CD4-positive, CD25-positive, alpha-beta regulatory T cell (primary cell): Measurements from ENCODE around the gene SLC7A8. TPM values are rescaled to one million over a fixed set of nuclear protein-coding genes. Genes with fewer than 3 reads are reported as not detected.

ENCODE experiments used
- ATAC-seq, 2 donors: fragments of 150-1000 bp; cut with Tn5 transposase; one replicate each; pipeline ENCODE4 v1.10.0; 2021; ENCODE audit warnings: low read depth in 2 of 2, moderate number of reproducible peaks in 2 of 2, moderate library complexity in 1 of 2
- DNase-seq, 3 donors: peaks; one replicate each; pipeline versions ENCODE4 v3.0.0 to v3.0.0-alpha.2; 2012 to 2022; ENCODE audit warnings: mixed read lengths in 1 of 3
- H3K27ac ChIP-seq: one replicate; pipeline ENCODE4 v1.7.0; 2013; ENCODE audit warnings: mild to moderate bottlenecking, low read length; ENCODE audit not compliant: insufficient read depth, poor library complexity, severe bottlenecking
- H3K27me3 ChIP-seq: one replicate; pipeline ENCODE4 v1.7.0; 2013; ENCODE audit warnings: low read length; ENCODE audit not compliant: control insufficient read depth, insufficient read depth
- H3K36me3 ChIP-seq: one replicate; pipeline ENCODE4 v1.7.0; 2013; ENCODE audit warnings: mild to moderate bottlenecking, low read length, moderate library complexity; ENCODE audit not compliant: control insufficient read depth, insufficient read depth
- H3K4me1 ChIP-seq: 2 replicates; pipeline ENCODE4 v1.7.0; 2013; ENCODE audit warnings: mild to moderate bottlenecking, low read length; ENCODE audit not compliant: insufficient read depth, control insufficient read depth, poor library complexity, severe bottlenecking
- H3K4me3 ChIP-seq: one replicate; pipeline ENCODE4 v1.7.0; 2013; ENCODE audit warnings: low read depth, mild to moderate bottlenecking, low read length, moderate library complexity
- H3K9me3 ChIP-seq, 2 experiments: 1 replicate in 1 of 2; 2 replicates in 1 of 2; pipeline ENCODE4 v1.7.0; 2013; ENCODE audit warnings: low read length in 2 of 2, mild to moderate bottlenecking in 1 of 2, moderate library complexity in 1 of 2; ENCODE audit not compliant: control insufficient read depth in 2 of 2
- H3K27ac Mint-ChIP-seq, 3 donors: one replicate each; pipeline ENCODE4 v1.8.0; 2020 to 2022; ENCODE audit warnings: mild to moderate bottlenecking in 3 of 3, mixed read lengths in 3 of 3, moderate library complexity in 2 of 3
- H3K27me3 Mint-ChIP-seq: one replicate; pipeline ENCODE4 v1.8.0; 2022; ENCODE audit warnings: mild to moderate bottlenecking, mixed read lengths
- H3K36me3 Mint-ChIP-seq: one replicate; pipeline ENCODE4 v1.8.0; 2020; ENCODE audit warnings: mixed read lengths
- H3K4me1 Mint-ChIP-seq, 4 donors: one replicate each; pipeline ENCODE4 v1.8.0; 2020 to 2022; ENCODE audit warnings: mixed read lengths in 4 of 4, mild to moderate bottlenecking in 1 of 4
- H3K4me3 Mint-ChIP-seq, 4 donors: one replicate each; pipeline ENCODE4 v1.8.0; 2020 to 2022; ENCODE audit warnings: mild to moderate bottlenecking in 4 of 4, mixed read lengths in 4 of 4, moderate library complexity in 3 of 4
- H3K9me3 Mint-ChIP-seq, 7 donors: one replicate each; pipeline ENCODE4 v1.8.0; 2020 to 2022; ENCODE audit warnings: mixed read lengths in 7 of 7, mild to moderate bottlenecking in 3 of 7, moderate library complexity in 2 of 7
- polyA plus RNA-seq, 4 donors: library from polyadenylated mRNA; unstranded; fragments of 300-500 nt; fragmentation: Illumina TruSeq; gene quantifications; one replicate each; pipeline ENCODE4 v1.2.3, GENCODE V29; 2021
- total RNA-seq: library from RNA; stranded (reverse); gene quantifications from one replicate; pipeline ENCODE4 v1.2.3, GENCODE V29; 2022

The SLC7A8 gene
- total and polyA plus RNA-seq, 5 donors from 2014 or later = 0.48 to 1.8 (median 1.1) TPM; not detected in 1

- Histone ChIP-seq H3K27me3 (no peaks in the 10 kb centered on the region), H3K4me1 (peaks cover 26% of the 10 kb centered on the region), H3K36me3 (no peaks in the 10 kb centered on the region), H3K9me3 (no peaks in the 10 kb centered on the region), H3K27ac (no peak overlapping the region), H3K4me3 (no peak overlapping the region)
- peaks cover 0 to 33% (median 17%) of the 10 kb centered on the region in 4 donors for H3K4me1 Mint-ChIP-seq
- H3K36me3 Mint-ChIP-seq = no peaks in the 10 kb centered on the region
- no peak for DNase-seq
- no peak for ATAC-seq
- no peak overlapping the region for H3K27ac Mint-ChIP-seq
- peaks cover 0 to 1% (median 0%) of the 10 kb centered on the region in 7 donors for H3K9me3 Mint-ChIP-seq
- no peak overlapping the region for H3K4me3 Mint-ChIP-seq
- peaks cover 12% of the 10 kb centered on the region for H3K27me3 Mint-ChIP-seq
Measured at GRCh38 chr14:23115918-23116317, 67.5 kb downstream of the SLC7A8 start.

DNA sequence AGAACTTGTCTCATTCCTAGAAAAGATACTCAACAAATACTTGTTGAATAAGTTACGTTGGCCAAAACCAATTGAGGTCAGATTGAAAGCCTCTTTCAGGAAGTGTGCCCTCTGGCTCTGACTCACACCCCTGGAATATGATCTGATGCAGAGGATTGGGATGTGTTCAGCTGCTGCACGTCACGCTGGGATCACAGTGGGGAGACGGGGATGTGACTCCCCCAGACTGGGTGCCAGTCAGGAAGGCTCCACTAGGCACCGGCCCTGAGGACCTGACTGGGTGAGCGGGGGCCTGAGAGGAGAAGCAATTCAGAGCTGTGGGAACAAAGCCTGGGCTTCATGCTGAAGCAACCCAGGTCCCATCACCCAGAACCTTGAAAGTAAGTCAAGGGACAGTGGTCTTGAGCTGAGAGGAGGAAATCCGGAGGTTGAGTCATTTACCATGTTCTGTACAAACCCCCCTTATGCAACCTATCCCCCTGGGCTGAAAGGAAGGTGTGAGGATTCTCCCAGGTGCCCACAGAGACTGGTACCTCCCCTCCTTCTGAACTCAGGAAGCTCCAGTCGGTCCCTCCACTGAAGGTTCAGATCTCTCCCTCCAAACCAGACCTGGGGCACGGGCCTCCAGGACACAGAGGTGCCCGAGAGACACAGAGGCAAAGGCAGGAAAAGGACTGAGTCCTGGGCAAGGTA is 68.3 kb downstream of the SLC7A8 start:
- H3K36me3 ChIP-seq = no peaks in the 10 kb centered on the region
- H3K27ac ChIP-seq = no peak overlapping the region
- no peaks in the 10 kb centered on the region for H3K9me3 ChIP-seq
- Mint-ChIP-seq H3K4me3 (no peak overlapping the region), H3K27ac (no peak overlapping the region), H3K9me3 (peaks cover 0 to 1% (median 0%) of the 10 kb centered on the region in 7 donors), H3K27me3 (peaks cover 12% of the 10 kb centered on the region), H3K4me1 (peaks cover 0 to 26% (median 9%) of the 10 kb centered on the region in 4 donors), H3K36me3 (no peaks in the 10 kb centered on the region)
- DNase-seq (no peak), ATAC-seq (no peak)
- no peak overlapping the region for H3K4me3 ChIP-seq
- H3K4me1 ChIP-seq = peaks cover 19% of the 10 kb centered on the region
- H3K27me3 ChIP-seq = peaks cover 3% of the 10 kb centered on the region

GRCh38 chr14:23114669-23115038 is 68.8 kb downstream of the SLC7A8 start:
- H3K27ac ChIP-seq = no peak overlapping the region
- Mint-ChIP-seq H3K27me3 (peaks cover 12% of the 10 kb centered on the region), H3K4me1 (peaks cover 0 to 21% (median 5%) of the 10 kb centered on the region in 4 donors), H3K36me3 (no peaks in the 10 kb centered on the region), H3K27ac (peak overlapping the region in 1 of 3 donors; percentile 72), H3K4me3 (no peak overlapping the region), H3K9me3 (peaks cover 0 to 1% (median 0%) of the 10 kb centered on the region in 7 donors)
- peaks cover 3% of the 10 kb centered on the region for H3K27me3 ChIP-seq
- peaks cover 13% of the 10 kb centered on the region for H3K4me1 ChIP-seq
- H3K36me3 ChIP-seq = no peaks in the 10 kb centered on the region
- ATAC-seq = no peak
- H3K4me3 ChIP-seq = no peak overlapping the region
- DNase-seq = no peak
- no peaks in the 10 kb centered on the region for H3K9me3 ChIP-seq

DNA sequence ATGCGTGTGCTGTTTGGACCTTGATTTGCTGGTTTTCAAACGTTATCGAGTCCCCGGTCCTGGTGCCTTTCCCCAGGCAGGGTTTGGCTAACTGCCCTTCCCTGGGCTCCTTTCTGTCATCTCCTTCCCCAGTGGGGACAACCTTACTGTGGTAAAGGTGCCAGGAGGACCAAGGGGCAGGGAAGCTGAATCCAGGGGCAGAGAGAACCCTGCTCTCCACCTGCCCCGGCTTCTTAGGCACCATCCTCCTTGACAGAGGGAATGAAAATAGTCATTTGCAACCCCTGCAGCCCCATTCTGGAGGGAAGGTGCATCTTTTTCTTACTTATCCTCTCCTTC is 69.4 kb downstream of the SLC7A8 start:
- H3K4me3 Mint-ChIP-seq = no peak overlapping the region

DNA sequence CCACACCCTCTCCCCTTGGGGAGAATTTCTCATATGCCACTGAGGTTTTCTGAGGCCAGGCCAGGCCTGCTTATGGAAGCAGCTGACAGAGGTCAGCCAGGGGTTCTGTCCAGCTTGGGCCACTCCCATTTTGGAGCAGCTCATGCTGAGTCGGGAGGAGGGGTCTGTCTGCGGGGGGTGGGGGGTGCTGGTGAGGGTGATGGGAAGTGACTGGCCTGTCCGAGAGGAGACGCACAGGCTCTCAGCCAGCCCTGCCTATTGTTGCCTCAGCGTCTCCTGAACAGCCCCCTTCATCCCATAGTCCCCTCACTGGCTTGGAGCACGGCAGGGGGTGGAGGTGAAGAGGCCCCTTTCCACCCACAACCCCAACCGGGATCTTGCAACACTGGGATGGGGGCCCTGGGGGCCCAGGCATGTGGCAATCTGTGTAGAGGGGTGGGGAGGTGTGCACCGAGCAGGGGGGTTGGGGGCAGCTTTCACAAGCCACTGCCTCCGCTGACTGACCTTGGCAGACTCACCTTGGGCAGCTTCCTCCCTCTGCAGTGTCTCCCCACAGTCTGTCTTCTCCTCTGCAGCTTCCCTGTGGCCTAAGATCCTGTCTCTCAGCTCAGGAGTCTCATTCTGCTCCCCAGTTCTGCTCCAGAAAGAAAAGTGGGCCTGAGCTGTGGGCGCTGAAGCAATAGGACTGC is 69.9 kb downstream of the SLC7A8 start:
- Mint-ChIP-seq H3K4me3 (no peak overlapping the region), H3K36me3 (no peaks in the 10 kb centered on the region), H3K4me1 (peaks cover 0 to 11% (median 0%) of the 10 kb centered on the region in 4 donors), H3K9me3 (peaks cover 0 to 1% (median 0%) of the 10 kb centered on the region in 7 donors), H3K27me3 (peaks cover 8% of the 10 kb centered on the region), H3K27ac (no peak overlapping the region)
- Histone ChIP-seq H3K9me3 (no peaks in the 10 kb centered on the region), H3K27ac (no peak overlapping the region), H3K4me1 (peaks cover 5% of the 10 kb centered on the region), H3K27me3 (peaks cover 3% of the 10 kb centered on the region), H3K36me3 (no peaks in the 10 kb centered on the region), H3K4me3 (no peak overlapping the region)
- DNase-seq = no peak
- ATAC-seq = no peak

More for the DNA sequence above, 69.4 kb downstream of the SLC7A8 start:
- ATAC-seq = no peak
- Histone ChIP-seq H3K36me3 (no peaks in the 10 kb centered on the region), H3K4me1 (peaks cover 8% of the 10 kb centered on the region), H3K9me3 (no peaks in the 10 kb centered on the region), H3K27ac (no peak overlapping the region), H3K4me3 (no peak overlapping the region), H3K27me3 (peaks cover 3% of the 10 kb centered on the region)
- no peak for DNase-seq
- H3K27me3 Mint-ChIP-seq = peaks cover 9% of the 10 kb centered on the region
- H3K9me3 Mint-ChIP-seq = peaks cover 0 to 1% (median 0%) of the 10 kb centered on the region in 7 donors
- peaks cover 0 to 15% (median under 1%) of the 10 kb centered on the region in 4 donors for H3K4me1 Mint-ChIP-seq
- no peaks in the 10 kb centered on the region for H3K36me3 Mint-ChIP-seq
- peak overlapping the region in 1 of 3 donors; percentile 72 for H3K27ac Mint-ChIP-seq

GRCh38 chr14:23112359-23113178 is 70.9 kb downstream of the SLC7A8 start:
- peaks cover 0 to 5% (median 0%) of the 10 kb centered on the region in 4 donors for H3K4me1 Mint-ChIP-seq
- ATAC-seq (no peak), DNase-seq (no peak)
- Histone ChIP-seq H3K4me1 (peaks cover under 1% of the 10 kb centered on the region), H3K36me3 (no peaks in the 10 kb centered on the region), H3K9me3 (no peaks in the 10 kb centered on the region), H3K27ac (no peak overlapping the region), H3K27me3 (peaks cover 3% of the 10 kb centered on the region), H3K4me3 (no peak overlapping the region)
- peaks cover 8% of the 10 kb centered on the region for H3K27me3 Mint-ChIP-seq
- H3K36me3 Mint-ChIP-seq = no peaks in the 10 kb centered on the region
- no peak overlapping the region for H3K4me3 Mint-ChIP-seq
- H3K27ac Mint-ChIP-seq = no peak overlapping the region
- peaks cover 0 to 1% (median 0%) of the 10 kb centered on the region in 7 donors for H3K9me3 Mint-ChIP-seq

DNA sequence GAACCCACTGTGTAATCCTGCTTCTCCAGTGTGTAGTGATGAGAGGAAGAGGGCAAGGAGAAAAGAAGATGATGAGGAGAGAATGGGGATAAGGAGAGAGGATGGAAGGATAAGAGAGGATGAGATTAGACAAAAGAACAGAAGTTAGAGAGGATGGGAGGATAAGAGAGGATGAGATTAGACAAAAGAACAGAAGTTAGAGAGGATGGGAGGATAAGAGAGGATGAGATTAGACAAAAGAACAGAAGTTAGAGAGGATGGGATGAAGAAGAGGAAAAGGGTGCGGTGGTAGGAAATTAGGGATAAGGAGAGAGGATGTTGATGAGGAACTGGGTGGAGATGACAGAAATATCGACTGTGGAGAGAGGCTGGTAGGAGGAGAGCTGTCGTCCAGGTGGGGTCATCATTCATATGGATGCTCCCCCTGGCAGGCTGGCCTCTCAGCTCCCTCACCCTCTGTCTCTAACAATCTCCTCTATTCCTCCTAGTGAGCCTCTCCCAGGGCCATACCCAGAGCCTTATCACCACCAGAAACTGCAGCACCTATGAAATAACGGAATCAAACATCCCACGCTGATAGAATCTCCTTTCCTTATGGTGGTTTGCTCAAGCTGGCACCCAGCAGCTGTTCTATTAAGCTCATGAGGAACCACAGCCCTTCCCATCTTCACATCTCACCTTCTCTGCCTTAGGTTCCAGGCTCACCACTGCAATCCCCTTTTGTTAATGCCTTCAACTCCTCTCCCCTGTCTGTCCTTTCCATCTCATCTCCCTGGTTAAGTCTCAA is 72.7 kb downstream of the SLC7A8 start:
- no peaks in the 10 kb centered on the region for H3K36me3 ChIP-seq
- no peak overlapping the region for H3K4me3 ChIP-seq
- Mint-ChIP-seq H3K27me3 (peaks cover 12% of the 10 kb centered on the region), H3K27ac (no peak overlapping the region), H3K4me1 (peaks cover 0 to 2% (median 0%) of the 10 kb centered on the region in 4 donors), H3K9me3 (peaks cover 0 to 1% (median 0%) of the 10 kb centered on the region in 7 donors), H3K4me3 (no peak overlapping the region), H3K36me3 (no peaks in the 10 kb centered on the region)
- H3K27ac ChIP-seq = no peak overlapping the region
- H3K4me1 ChIP-seq = no peaks in the 10 kb centered on the region
- DNase-seq = no peak
- no peaks in the 10 kb centered on the region for H3K9me3 ChIP-seq
- H3K27me3 ChIP-seq = peaks cover 3% of the 10 kb centered on the region
- no peak for ATAC-seq
